NCI-H1930 (cell line): ENCODE data around the gene TMEM258.

ENCODE experiments used
- DNase-seq, 2 experiments: peaks; one replicate each; lab custom pipeline; 2025; lab: John Stamatoyannopoulos, UW

The TMEM258 gene

GRCh38 chr11:61757213-61757862 lies 35.1 kb downstream of the TMEM258 start:
- DNase-seq: no peak

- no peak for DNase-seq
Observed at GRCh38 chr11:61756452-61757212, 35.8 kb downstream of the TMEM258 start.

GRCh38 chr11:61756147-61756451 lies 36.3 kb downstream of the TMEM258 start:
- no peak for DNase-seq

GRCh38 chr11:61754534-61755482 lies 37.6 kb downstream of the TMEM258 start:
- no peak for DNase-seq

GRCh38 chr11:61753672-61754071 lies 38.7 kb downstream of the TMEM258 start:
- no peak for DNase-seq

GRCh38 chr11:61752925-61753521 lies 39.4 kb downstream of the TMEM258 start:
- no peak for DNase-seq

GRCh38 chr11:61752117-61752924 lies 40.1 kb downstream of the TMEM258 start, which contains the start of gene MYRF:
Gene MYRF (plus strand): TSS chr11:61752636. CDS start chr11:61752745, 109 bp downstream.
- peak; percentile 50 to 78 for DNase-seq

- no peak for DNase-seq
Observed at GRCh38 chr11:61751384-61751783, 41.0 kb downstream of the TMEM258 start.

- no peak for DNase-seq
Observed at GRCh38 chr11:61750631-61751273, 41.6 kb downstream of the TMEM258 start.

GRCh38 chr11:61749591-61750217 lies 42.7 kb downstream of the TMEM258 start:
- DNase-seq: no peak

GRCh38 chr11:61747967-61748285 lies 44.5 kb downstream of the TMEM258 start:
- DNase-seq: no peak

GRCh38 chr11:61747192-61747966 lies 45.0 kb downstream of the TMEM258 start:
- DNase-seq: peak in 1 of 2 experiments; percentile 44

GRCh38 chr11:61746442-61747191 lies 45.8 kb downstream of the TMEM258 start:
- DNase-seq: no peak

- no peak for DNase-seq
Observed at GRCh38 chr11:61745781-61746441, 46.5 kb downstream of the TMEM258 start.

- no peak for DNase-seq
Observed at GRCh38 chr11:61744609-61745156, 47.7 kb downstream of the TMEM258 start.

GRCh38 chr11:61744181-61744580 lies 48.2 kb downstream of the TMEM258 start:
- DNase-seq: no peak

GRCh38 chr11:61743486-61744095 lies 48.8 kb downstream of the TMEM258 start:
- DNase-seq: no peak

GRCh38 chr11:61742391-61742790 lies 50.0 kb downstream of the TMEM258 start:
- no peak for DNase-seq
